Thoracic aorta (tissue), 2 donors: ENCODE data around the gene ARHGAP5. TPM values are rescaled to one million over a fixed set of nuclear protein-coding genes. Genes with fewer than 3 reads are reported as not detected.
"Not testable (repeated sequence)": the region's sequence is repeated elsewhere in the genome, so short reads cannot be mapped to it uniquely, and the experiment has no call there.

Experiments used
- ATAC-seq: fragments of 150-250 bp; one replicate; pipeline ENCODE4 v1.8.0; 2017; ENCODE audit warnings: low read depth; ENCODE audit not compliant: insufficient number of reproducible peaks, low FRiP score
- DNase-seq: peaks from one replicate; pipeline ENCODE4 v3.0.0-alpha.2; 2020; ENCODE audit warnings: low spot score
- H3K27ac ChIP-seq, 2 donors: fragments of 200-600 bp; sonication (generic); 1 replicate in 1 of 2; 2 replicates in 1 of 2; pipeline ENCODE4 v1.5.1; 2016; ENCODE audit warnings: mild to moderate bottlenecking in 2 of 2, moderate library complexity in 2 of 2
- H3K27me3 ChIP-seq: fragments of 200-600 bp; sonication (generic); replicated peaks from 2 replicates; pipeline ENCODE4 v1.6.0; 2016; ENCODE audit warnings: mild to moderate bottlenecking; ENCODE audit not compliant: insufficient read depth
- H3K36me3 ChIP-seq: fragments of 200-600 bp; sonication (generic); one replicate; pipeline ENCODE4 v1.5.1; 2016
- H3K4me1 ChIP-seq, 2 donors: fragments of 200-600 bp; sonication (generic); 1 replicate in 1 of 2; 2 replicates in 1 of 2; pipeline versions ENCODE4 v1.5.1 to v1.6.0; 2016; ENCODE audit warnings: low read depth in 2 of 2, mild to moderate bottlenecking in 1 of 2; ENCODE audit not compliant: control insufficient read depth in 1 of 2
- H3K4me3 ChIP-seq: fragments of 200-600 bp; sonication (generic); 2 replicates; pipeline ENCODE4 v1.5.1; 2016; ENCODE audit warnings: mild to moderate bottlenecking
- H3K9me3 ChIP-seq: fragments of 200-600 bp; sonication (generic); 2 replicates; pipeline ENCODE4 v1.5.1; 2016
- CTCF ChIP-seq: fragments of 200-600 bp; sonication (generic); IDR thresholded peaks from one replicate; pipeline ENCODE4 v1.5.1; 2019; ENCODE audit warnings: antibody characterized with exemption
- total RNA-seq, 2 donors: library from RNA; depleted of rRNA; stranded (reverse); fragments of >200 nt; gene quantifications; one replicate each; pipeline versions ENCODE4 v1.1.0 to v1.2.3, GENCODE V29; 2016

The ARHGAP5 gene
- total RNA-seq, 2 donors from 2014 or later = 77.7 to 93.3 TPM

DNA sequence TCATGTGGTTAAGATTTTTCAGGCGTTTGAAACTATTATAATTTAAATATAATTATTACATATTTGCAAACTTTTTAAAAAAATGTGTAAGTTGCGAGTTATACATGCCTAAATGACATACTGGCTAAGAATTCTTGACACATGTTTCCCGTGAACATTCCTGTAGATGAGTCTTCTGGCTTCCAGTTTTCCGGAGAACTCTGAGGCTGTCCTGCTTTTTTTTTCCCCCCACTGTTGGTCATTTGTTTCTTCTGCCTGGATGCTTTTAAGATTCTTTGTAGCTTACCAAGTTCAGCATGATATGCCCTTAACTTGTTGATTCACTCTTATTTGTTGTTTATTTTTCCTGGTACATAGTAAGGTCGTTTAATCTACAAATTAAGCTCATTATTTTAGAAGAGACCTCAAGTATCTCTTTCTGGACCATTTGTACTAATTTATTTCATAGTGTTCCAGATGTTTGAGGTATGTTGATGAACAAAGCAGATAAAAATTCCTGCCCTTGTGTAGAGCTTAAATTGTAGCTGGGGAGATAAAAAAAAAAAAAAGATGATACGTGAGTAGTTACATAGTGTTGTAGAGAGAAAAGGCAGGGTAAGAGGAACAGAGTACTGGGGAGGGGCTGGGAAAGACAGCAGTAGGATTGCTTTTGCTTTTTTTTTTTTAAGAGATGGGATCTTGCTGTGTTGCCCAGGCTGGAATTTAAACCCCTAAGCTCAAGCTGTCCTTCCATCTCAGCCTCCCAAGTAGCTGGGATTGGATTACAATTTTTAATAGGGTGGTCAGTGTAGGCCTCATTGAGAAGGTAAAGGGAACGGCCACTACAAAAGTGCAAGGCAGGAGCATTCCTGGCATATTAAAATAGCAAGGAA is 32.8 kb downstream of the ARHGAP5 start:
- H3K4me3 ChIP-seq = no peak overlapping the region
- no peak for ATAC-seq
- TF ChIP-seq CTCF = no peak
- no peak for DNase-seq
- H3K36me3 ChIP-seq = no peaks in the 10 kb centered on the region
- peaks cover 5 to 13% of the 10 kb centered on the region in 2 donors for H3K4me1 ChIP-seq
- no peaks in the 10 kb centered on the region for H3K9me3 ChIP-seq
- no peaks in the 10 kb centered on the region for H3K27me3 ChIP-seq
- H3K27ac ChIP-seq = no peak overlapping the region

GRCh38 chr14:32110548-32110896 is 33.4 kb downstream of the ARHGAP5 start:
- H3K4me1 ChIP-seq = peaks cover 5 to 13% of the 10 kb centered on the region in 2 donors
- no peak overlapping the region for H3K4me3 ChIP-seq
- no peak for TF ChIP-seq CTCF
- no peak for DNase-seq
- no peaks in the 10 kb centered on the region for H3K9me3 ChIP-seq
- H3K27ac ChIP-seq = no peak overlapping the region
- no peaks in the 10 kb centered on the region for H3K27me3 ChIP-seq
- no peak for ATAC-seq
- H3K36me3 ChIP-seq = no peaks in the 10 kb centered on the region

- DNase-seq (no peak), ATAC-seq (no peak)
- Histone ChIP-seq H3K27me3 (no peaks in the 10 kb centered on the region), H3K27ac (no peak overlapping the region), H3K9me3 (no peaks in the 10 kb centered on the region), H3K4me3 (no peak overlapping the region), H3K36me3 (no peaks in the 10 kb centered on the region), H3K4me1 (peaks cover 2 to 7% of the 10 kb centered on the region in 2 donors)
- TF ChIP-seq CTCF = no peak
These were observed 44.4 kb downstream of the ARHGAP5 start for GRCh38 chr14:32121536-32121935.

GRCh38 chr14:32121948-32122347 is 44.8 kb downstream of the ARHGAP5 start:
- ATAC-seq (no peak), DNase-seq (no peak)
- Histone ChIP-seq H3K27ac (no peak overlapping the region), H3K4me1 (peaks cover 2 to 7% of the 10 kb centered on the region in 2 donors), H3K4me3 (no peak overlapping the region), H3K9me3 (no peaks in the 10 kb centered on the region), H3K27me3 (no peaks in the 10 kb centered on the region), H3K36me3 (no peaks in the 10 kb centered on the region)
- no peak for TF ChIP-seq CTCF

DNA sequence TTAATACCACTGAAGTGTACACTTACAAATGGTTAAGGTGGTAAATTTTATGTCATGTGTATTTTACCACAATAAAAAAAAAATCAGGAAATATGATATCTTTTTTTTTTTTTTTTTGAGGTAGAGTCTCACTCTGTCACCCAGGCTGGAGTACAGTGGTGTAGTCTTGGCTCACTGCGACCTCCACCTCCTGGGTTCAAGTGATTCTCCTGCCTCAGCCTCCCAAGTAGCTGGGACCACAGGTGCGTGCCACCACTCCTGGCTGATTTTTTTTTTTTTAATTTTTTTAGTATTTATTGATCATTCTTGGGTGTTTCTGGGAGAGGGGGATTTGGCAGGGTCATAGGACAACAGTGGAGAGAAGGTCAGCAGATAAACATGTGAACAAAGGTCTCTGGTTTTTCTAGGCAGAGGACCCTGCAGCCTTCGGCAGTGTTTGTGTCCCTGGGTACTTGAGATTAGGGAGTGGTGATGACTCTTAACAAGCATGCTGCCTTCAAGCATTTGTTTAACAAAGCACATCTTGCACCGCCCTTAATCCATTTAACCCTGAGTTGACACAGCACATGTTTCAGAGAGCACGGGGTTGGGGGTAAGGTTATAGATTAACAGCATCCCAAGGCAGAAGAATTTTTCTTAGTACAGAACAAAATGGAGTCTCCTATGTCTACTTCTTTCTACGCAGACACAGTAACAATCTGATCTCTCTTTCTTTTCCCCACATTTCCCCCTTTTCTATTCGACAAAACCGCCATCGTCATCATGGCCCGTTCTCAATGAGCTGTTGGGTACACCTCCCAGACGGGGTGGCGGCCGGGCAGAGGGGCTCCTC is 50.0 kb downstream of the ARHGAP5 start:
- not testable (repeated sequence) for ATAC-seq, H3K9me3 ChIP-seq, H3K4me3 ChIP-seq, H3K27ac ChIP-seq, H3K36me3 ChIP-seq, DNase-seq, H3K27me3 ChIP-seq
- peaks cover 16 to 24% of the 10 kb centered on the region in 2 donors for H3K4me1 ChIP-seq

DNA sequence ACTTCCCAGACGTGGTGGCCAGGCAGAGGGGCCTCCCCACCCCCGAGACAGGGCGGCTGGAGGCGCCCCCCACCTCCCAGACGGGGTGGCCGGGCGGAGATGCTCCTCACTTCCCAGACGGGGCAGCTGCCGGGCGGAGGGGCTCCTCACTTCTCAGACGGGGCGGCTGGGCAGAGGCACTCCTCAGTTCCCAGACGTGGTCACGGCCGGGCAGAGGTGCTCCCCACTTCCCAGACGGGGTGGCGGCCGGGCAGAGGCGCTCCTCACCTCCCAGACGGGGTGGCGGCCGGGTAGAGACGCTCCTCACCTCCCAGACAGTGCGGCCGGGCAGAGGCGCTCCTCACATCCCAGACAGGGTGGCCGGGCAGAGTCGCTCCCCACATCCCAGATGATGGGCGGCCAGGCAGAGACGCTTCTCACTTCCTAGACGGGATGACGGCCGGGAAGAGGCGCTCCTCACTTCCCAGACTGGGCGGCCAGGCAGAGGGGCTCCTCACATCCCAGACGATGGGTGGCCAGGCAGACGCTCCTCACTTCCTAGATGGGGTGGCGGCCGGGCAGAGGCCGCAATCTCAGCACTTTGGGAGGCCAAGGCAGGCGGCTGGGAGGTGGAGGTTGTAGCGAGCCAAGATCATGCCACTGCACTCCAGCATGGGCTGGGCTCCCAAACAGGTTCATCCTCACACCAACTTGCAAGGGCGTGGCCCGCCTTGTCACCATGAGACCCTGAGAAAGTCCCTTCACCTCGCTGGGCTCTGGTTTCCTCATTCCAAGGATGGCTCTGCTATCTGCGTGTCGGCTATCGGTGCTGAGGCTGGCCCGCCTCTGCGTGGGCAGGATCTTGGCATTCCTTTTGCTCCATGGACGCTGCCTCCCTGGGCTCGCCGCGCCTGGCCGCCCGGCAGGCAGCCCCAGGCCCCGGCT is 50.9 kb downstream of the ARHGAP5 start:
- not testable (repeated sequence) for H3K27me3 ChIP-seq, H3K36me3 ChIP-seq, DNase-seq, ATAC-seq, H3K9me3 ChIP-seq, H3K4me3 ChIP-seq
- peak overlapping the region in 1 of 2 donors; percentile 47 for H3K27ac ChIP-seq
- peaks cover 16 to 17% of the 10 kb centered on the region in 2 donors for H3K4me1 ChIP-seq
